ENCODE results near the gene OVCA2.

- TF ChIP-seq, protein P1, sequence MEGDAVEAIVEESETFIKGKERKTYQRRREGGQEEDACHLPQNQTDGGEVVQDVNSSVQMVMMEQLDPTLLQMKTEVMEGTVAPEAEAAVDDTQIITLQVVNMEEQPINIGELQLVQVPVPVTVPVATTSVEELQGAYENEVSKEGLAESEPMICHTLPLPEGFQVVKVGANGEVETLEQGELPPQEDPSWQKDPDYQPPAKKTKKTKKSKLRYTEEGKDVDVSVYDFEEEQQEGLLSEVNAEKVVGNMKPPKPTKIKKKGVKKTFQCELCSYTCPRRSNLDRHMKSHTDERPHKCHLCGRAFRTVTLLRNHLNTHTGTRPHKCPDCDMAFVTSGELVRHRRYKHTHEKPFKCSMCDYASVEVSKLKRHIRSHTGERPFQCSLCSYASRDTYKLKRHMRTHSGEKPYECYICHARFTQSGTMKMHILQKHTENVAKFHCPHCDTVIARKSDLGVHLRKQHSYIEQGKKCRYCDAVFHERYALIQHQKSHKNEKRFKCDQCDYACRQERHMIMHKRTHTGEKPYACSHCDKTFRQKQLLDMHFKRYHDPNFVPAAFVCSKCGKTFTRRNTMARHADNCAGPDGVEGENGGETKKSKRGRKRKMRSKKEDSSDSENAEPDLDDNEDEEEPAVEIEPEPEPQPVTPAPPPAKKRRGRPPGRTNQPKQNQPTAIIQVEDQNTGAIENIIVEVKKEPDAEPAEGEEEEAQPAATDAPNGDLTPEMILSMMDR (conservative IDR thresholded peaks at IDR 0.05), result no peak
- TF ChIP-seq ZFX (IDR thresholded peaks at IDR 0.05), result no peak
Observed at GRCh38 chr17:2043785-2044184, 2.0 kb downstream of the OVCA2 start.

Measured in C4-2B (cell line).